Choroid plexus epithelial cell (primary cell): Measurements from ENCODE around the gene PIK3AP1.

Experiments used
- DNase-seq: peaks from one replicate; pipeline ENCODE4 v3.0.0-alpha.2; 2010; ENCODE audit warnings: low read depth
- H3K4me3 ChIP-seq: 2 replicates; pipeline ENCODE4 v1.5.1; 2011; ENCODE audit warnings: low read depth, mild to moderate bottlenecking, control low read depth, low read length, moderate library complexity
- CTCF ChIP-seq: conservative IDR thresholded peaks from 2 replicates; pipeline ENCODE4 v1.5.1; 2011; ENCODE audit warnings: low read depth, mild to moderate bottlenecking, control low read depth, inconsistent platforms, low read length, moderate library complexity

Gene PIK3AP1

DNA sequence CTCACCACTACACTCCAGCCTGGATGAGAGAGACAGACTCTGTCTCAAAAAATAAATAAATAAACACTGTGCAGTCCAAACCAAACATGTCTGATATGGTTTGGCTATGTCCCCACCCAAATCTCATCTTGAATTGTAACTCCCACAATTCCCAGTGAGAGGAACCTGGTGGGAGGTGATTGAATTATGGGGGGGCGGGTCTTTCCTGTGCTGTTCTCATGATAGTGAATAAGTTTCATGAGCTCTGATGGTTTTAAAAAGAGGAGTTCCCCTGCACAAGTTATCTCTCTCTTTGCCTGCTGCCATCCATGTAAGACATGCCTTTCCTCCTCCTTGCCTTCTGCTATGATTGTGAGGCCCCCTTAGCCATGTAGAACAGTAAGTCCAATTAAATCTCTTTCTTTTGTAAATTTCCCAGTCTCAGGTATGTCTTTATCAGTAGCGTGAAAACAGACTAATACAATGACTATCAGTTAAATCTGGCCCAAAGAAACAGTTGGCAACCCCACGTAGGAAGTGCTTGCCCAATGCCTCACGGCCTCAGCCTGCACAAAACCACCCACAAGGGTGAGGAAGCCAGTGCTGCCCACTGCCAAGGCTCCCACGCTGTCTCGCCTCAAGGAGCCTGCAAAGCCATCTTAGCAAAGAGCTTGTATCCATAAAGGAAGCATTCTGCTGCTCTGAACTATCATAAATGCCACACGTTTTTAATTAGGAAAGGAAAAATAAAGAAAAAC, 64.7 kb downstream of the PIK3AP1 start:
- H3K4me3 ChIP-seq, result no peak overlapping the region
- DNase-seq, result no peak
- TF ChIP-seq CTCF, result no peak

- DNase-seq, result no peak
- TF ChIP-seq CTCF, result no peak
- H3K4me3 ChIP-seq, result no peak overlapping the region
Measured at GRCh38 chr10:96651998-96652431, 68.3 kb downstream of the PIK3AP1 start.

DNA sequence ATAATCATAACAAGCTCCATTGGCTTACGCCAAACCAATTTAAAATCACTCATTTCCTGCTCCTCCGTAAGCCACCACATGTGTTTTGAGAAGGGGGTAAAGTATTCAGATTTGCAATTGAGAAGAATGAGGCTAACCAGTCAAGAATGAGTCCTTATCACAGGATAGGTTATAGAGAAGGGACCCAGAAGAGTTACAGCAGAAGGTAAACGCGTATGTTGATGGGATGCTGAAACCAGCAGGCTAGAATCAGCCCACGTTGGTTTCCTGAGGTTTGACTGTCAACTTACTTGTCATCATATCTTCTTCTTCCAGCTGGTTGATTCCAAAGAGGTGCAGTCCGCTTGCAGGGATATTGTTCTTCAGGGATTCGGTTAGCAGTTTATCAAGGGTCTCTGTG, 69.4 kb downstream of the PIK3AP1 start:
- TF ChIP-seq CTCF, result no peak
- no peak for DNase-seq
- no peak overlapping the region for H3K4me3 ChIP-seq

- no peak for DNase-seq
Measured at GRCh38 chr10:96648297-96648696, 72.0 kb downstream of the PIK3AP1 start.

GRCh38 chr10:96647466-96647865, 72.8 kb downstream of the PIK3AP1 start:
- H3K4me3 ChIP-seq, result no peak overlapping the region
- no peak for DNase-seq
- TF ChIP-seq CTCF, result no peak

More at GRCh38 chr10:96648297-96648696, 72.0 kb downstream of the PIK3AP1 start:
- H3K4me3 ChIP-seq, result no peak overlapping the region
- no peak for TF ChIP-seq CTCF

DNA sequence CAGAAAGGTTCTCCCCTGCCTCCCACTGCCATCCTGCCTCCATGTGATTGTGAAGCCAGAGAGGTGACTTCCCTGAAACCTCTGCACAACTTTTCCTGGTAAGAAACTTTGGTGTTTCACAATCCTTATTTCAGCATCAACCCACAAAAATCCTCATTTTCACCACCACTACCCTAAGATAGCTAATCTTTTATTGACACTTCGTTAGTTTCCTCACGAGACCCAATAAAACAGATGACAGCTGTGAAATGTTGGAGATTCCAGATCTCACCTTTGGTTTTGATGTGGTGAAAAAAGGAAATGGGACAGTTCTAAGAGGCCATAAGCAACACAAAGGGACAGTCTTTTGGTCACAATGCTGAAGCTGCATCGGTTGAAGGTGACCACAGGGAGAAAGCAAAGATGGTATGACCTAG, 73.6 kb downstream of the PIK3AP1 start:
- no peak for TF ChIP-seq CTCF
- no peak overlapping the region for H3K4me3 ChIP-seq
- no peak for DNase-seq

GRCh38 chr10:96646301-96646700, 74.0 kb downstream of the PIK3AP1 start:
- TF ChIP-seq CTCF, result no peak
- H3K4me3 ChIP-seq, result no peak overlapping the region

More at GRCh38 chr10:96646301-96646700, 74.0 kb downstream of the PIK3AP1 start:
- DNase-seq, result no peak
